H1 (cell line): ENCODE results near the gene PMM2. TPM values are rescaled to one million over a fixed set of nuclear protein-coding genes. Genes with fewer than 3 reads are reported as not detected.

Experiments
- CTCF ChIA-PET: fragments of 300-600 bp; sonication (Branson Sonifier 250); formaldehyde crosslinking; loops from one replicate; lab custom pipeline; 2021; ENCODE audit not compliant: partially characterized antibody; lab: Charles Lee
- POLR2A ChIA-PET: fragments of 300-600 bp; sonication (Branson Sonifier 250); formaldehyde crosslinking; loops from one replicate; lab custom pipeline; 2021; ENCODE audit warnings: inconsistent platforms; ENCODE audit not compliant: partially characterized antibody; lab: Charles Lee
- DNase-seq, 2 experiments: peaks; one replicate each; pipeline versions ENCODE4 v3.0.0 to v3.0.0-alpha.2; 2010 to 2022; ENCODE audit warnings: low spot score in 2 of 2, low read depth in 1 of 2, mixed read lengths in 1 of 2
- FAIRE-seq: peaks from 2 replicates; lab custom pipeline; 2011; peaks lifted over from hg19 to GRCh38; lab: Jason Lieb, UNC
- H2AFZ ChIP-seq: 2 replicates; pipeline ENCODE4 v1.8.1; 2012; ENCODE audit warnings: low read length, inconsistent platforms
- H2AK5ac ChIP-seq: 2 replicates; pipeline ENCODE4 v1.6.1; 2013; ENCODE audit warnings: low read depth, low read length
- H2BK120ac ChIP-seq: replicated peaks from 2 replicates; pipeline ENCODE3; 2013; ENCODE audit warnings: low read depth, low read length, inconsistent platforms
- H2BK12ac ChIP-seq: 2 replicates; pipeline ENCODE4 v1.6.1; 2013; ENCODE audit warnings: low read depth, low read length
- H2BK15ac ChIP-seq: 2 replicates; pipeline ENCODE4 v1.6.1; 2013; ENCODE audit warnings: low read length
- H2BK20ac ChIP-seq: 2 replicates; pipeline ENCODE4 v1.6.1; 2013; ENCODE audit warnings: low read length
- H2BK5ac ChIP-seq: 2 replicates; pipeline ENCODE4 v1.6.1; 2013; ENCODE audit warnings: low read depth, low read length
- H3K14ac ChIP-seq: 2 replicates; pipeline ENCODE4 v1.6.1; 2013; ENCODE audit warnings: inconsistent platforms; ENCODE audit not compliant: insufficient read length
- H3K18ac ChIP-seq: 2 replicates; pipeline ENCODE4 v1.6.1; 2013; ENCODE audit warnings: low read length; ENCODE audit errors: extremely low read depth
- H3K23ac ChIP-seq: 2 replicates; pipeline ENCODE4 v1.6.1; 2013; ENCODE audit warnings: inconsistent platforms; ENCODE audit not compliant: insufficient read length
- H3K23me2 ChIP-seq: 2 replicates; pipeline ENCODE4 v1.6.1; 2013; ENCODE audit warnings: low read depth, low read length
- H3K27ac ChIP-seq: 2 replicates; pipeline ENCODE4 v1.6.1; 2011; ENCODE audit warnings: low read depth, low read length, inconsistent platforms
- H3K27me3 ChIP-seq, 4 experiments: replicated peaks in 1 of 4; 1 replicate in 1 of 4; 2 replicates in 3 of 4; pipeline versions ENCODE4 v1.6.1 to v1.8.1; 2011 to 2013; ENCODE audit warnings: low read length in 3 of 4, mild to moderate bottlenecking in 3 of 4, inconsistent platforms in 2 of 4, mixed read lengths in 2 of 4, moderate library complexity in 1 of 4; ENCODE audit not compliant: control insufficient read depth in 3 of 4, insufficient read depth in 3 of 4; ENCODE audit errors: extremely low read depth in 1 of 4
- H3K36me3 ChIP-seq, 4 experiments: 2 replicates each; pipeline versions ENCODE4 v1.6.1 to v1.8.1; 2011 to 2013; ENCODE audit warnings: mild to moderate bottlenecking in 4 of 4, low read length in 3 of 4, moderate library complexity in 2 of 4, control low read depth in 1 of 4, inconsistent platforms in 1 of 4; ENCODE audit not compliant: insufficient read depth in 4 of 4, control insufficient read depth in 2 of 4
- H3K4ac ChIP-seq: replicated peaks from 2 replicates; pipeline ENCODE3; 2013; ENCODE audit warnings: low read length, low read depth, mixed read lengths, inconsistent platforms; ENCODE audit not compliant: insufficient read length
- H3K4me1 ChIP-seq, 4 experiments: replicated peaks in 1 of 4; 1 replicate in 1 of 4; 2 replicates in 3 of 4; pipeline versions ENCODE4 v1.6.1 to v1.8.1; 2011 to 2013; ENCODE audit warnings: low read length in 3 of 4, inconsistent platforms in 2 of 4, mixed read lengths in 1 of 4; ENCODE audit not compliant: insufficient read depth in 4 of 4, control insufficient read depth in 3 of 4
- H3K4me2 ChIP-seq, 2 experiments: 2 replicates each; pipeline versions ENCODE4 v1.6.1 to v1.8.1; 2011 to 2013; ENCODE audit warnings: low read depth in 2 of 2, low read length in 2 of 2, control low read depth in 1 of 2, inconsistent platforms in 1 of 2, mild to moderate bottlenecking in 1 of 2; ENCODE audit not compliant: insufficient read depth in 1 of 2
- H3K4me3 ChIP-seq, 4 experiments: fragments of 200-600, 300-600 bp in 1 of 4; sonication (generic), shearing (Covaris generic), sonication (Bioruptor Twin) in 1 of 4; 2 replicates each; pipeline versions ENCODE4 v1.5.1 to v1.8.1; 2011 to 2016; ENCODE audit warnings: low read length in 4 of 4, low read depth in 3 of 4, control low read depth in 2 of 4, inconsistent platforms in 2 of 4, mild to moderate bottlenecking in 2 of 4, mixed read lengths in 1 of 4, moderate library complexity in 1 of 4; ENCODE audit not compliant: insufficient read depth in 2 of 4; ENCODE audit errors: extremely low read depth in 1 of 4
- H3K56ac ChIP-seq: replicated peaks from 2 replicates; pipeline ENCODE3; 2013; ENCODE audit warnings: low read depth, mild to moderate bottlenecking, mixed read lengths, low read length, inconsistent platforms; ENCODE audit not compliant: insufficient read length
- H3K79me1 ChIP-seq: 2 replicates; pipeline ENCODE4 v1.6.1; 2013; ENCODE audit warnings: low read depth, low read length, control low read depth
- H3K79me2 ChIP-seq, 2 experiments: 2 replicates each; pipeline versions ENCODE4 v1.6.1 to v1.8.1; 2012 to 2013; ENCODE audit warnings: low read length in 2 of 2, mild to moderate bottlenecking in 2 of 2, inconsistent platforms in 1 of 2; ENCODE audit not compliant: insufficient read depth in 2 of 2, control insufficient read depth in 1 of 2
- H3K9ac ChIP-seq, 4 experiments: replicated peaks in 1 of 4; 1 replicate in 1 of 4; 2 replicates in 3 of 4; pipeline versions ENCODE4 v1.6.1 to v1.8.1; 2011 to 2013; ENCODE audit warnings: low read depth in 3 of 4, low read length in 3 of 4, control low read depth in 2 of 4, mild to moderate bottlenecking in 2 of 4, moderate library complexity in 2 of 4, inconsistent platforms in 1 of 4; ENCODE audit errors: extremely low read depth in 1 of 4
- H3K9me3 ChIP-seq, 2 experiments: 2 replicates each; pipeline versions ENCODE4 v1.6.1 to v1.8.1; 2012 to 2013; ENCODE audit warnings: mild to moderate bottlenecking in 2 of 2, moderate library complexity in 2 of 2, control low read depth in 1 of 2, inconsistent platforms in 1 of 2, low read depth in 1 of 2, low read length in 1 of 2, mixed read lengths in 1 of 2; ENCODE audit not compliant: insufficient read depth in 2 of 2
- H4K20me1 ChIP-seq, 2 experiments: replicated peaks in 1 of 2; 2 replicates each; pipeline versions ENCODE3 to v1.8.1; 2011 to 2013; ENCODE audit warnings: inconsistent platforms in 2 of 2, low read length in 2 of 2, mild to moderate bottlenecking in 1 of 2; ENCODE audit not compliant: insufficient read depth in 2 of 2, control insufficient read depth in 1 of 2
- H4K5ac ChIP-seq: 2 replicates; pipeline ENCODE4 v1.6.1; 2013; ENCODE audit warnings: low read length, low read depth, mixed read lengths, inconsistent platforms; ENCODE audit not compliant: insufficient read length
- H4K8ac ChIP-seq: 2 replicates; pipeline ENCODE4 v1.8.0; 2013; ENCODE audit warnings: mild to moderate bottlenecking, moderate library complexity, low read length, inconsistent platforms; ENCODE audit not compliant: insufficient read depth; ENCODE audit errors: extremely low read depth
- H4K91ac ChIP-seq: replicated peaks from 2 replicates; pipeline ENCODE3; 2013; ENCODE audit warnings: low read length, mixed read lengths, inconsistent platforms; ENCODE audit not compliant: insufficient read length
- KDM5A ChIP-seq: fragments of 200-600 bp; IDR thresholded peaks from 2 replicates; pipeline ENCODE4 v1.7.1; 2012; ENCODE audit warnings: mild to moderate bottlenecking, low read length, inconsistent platforms, mixed read lengths
- MAX ChIP-seq: IDR thresholded peaks from 2 replicates; pipeline ENCODE4 v1.6.1; 2012; ENCODE audit warnings: inconsistent platforms
- POLR2AphosphoS5 ChIP-seq: IDR thresholded peaks from 2 replicates; pipeline ENCODE4 v1.6.1; 2011; ENCODE audit warnings: low read depth, low read length
- RAD21 ChIP-seq, 2 experiments: IDR thresholded peaks in 1 of 2; conservative IDR thresholded peaks in 1 of 2; 2 replicates each; pipeline ENCODE4 v1.6.1; 2011; ENCODE audit warnings: low read depth in 2 of 2, low read length in 2 of 2, improper control_type of control experiment in 1 of 2, inconsistent platforms in 1 of 2, mild to moderate bottlenecking in 1 of 2, moderate library complexity in 1 of 2
- SIN3A ChIP-seq, 2 experiments: IDR thresholded peaks in 1 of 2; conservative IDR thresholded peaks in 1 of 2; 2 replicates each; pipeline ENCODE4 v1.6.1; 2011 to 2012; ENCODE audit warnings: low read length in 2 of 2, improper control_type of control experiment in 1 of 2, low read depth in 1 of 2, mild to moderate bottlenecking in 1 of 2
- TCF12 ChIP-seq: IDR thresholded peaks from 2 replicates; pipeline ENCODE4 v1.6.1; 2011; ENCODE audit warnings: low read depth, mild to moderate bottlenecking, low read length
- USF2 ChIP-seq: IDR thresholded peaks from 2 replicates; pipeline ENCODE4 v1.6.1; 2011; ENCODE audit warnings: low read length, improper control_type of control experiment
- WGBS, 2 experiments: shearing (Covaris generic) in 1 of 2; methylation state at CpG; one replicate each; pipeline versions ENCODE4 v1.1.6 to v1.1.7; 2013 to 2015; ENCODE audit warnings: low lambda C conversion rate in 2 of 2, mixed read lengths in 2 of 2, inconsistent platforms in 1 of 2, low coverage in 1 of 2, missing lambda C conversion rate in 1 of 2; ENCODE audit not compliant: insufficient replicate concordance in 2 of 2, insufficient coverage in 1 of 2, insufficient read length in 1 of 2; ENCODE audit errors: extremely low coverage in 1 of 2, missing lambda C conversion rate in 1 of 2; 5-methylcytosine and 5-hydroxymethylcytosine counted together
- polyA plus RNA-seq, 7 experiments: library from polyadenylated mRNA; depleted of rRNA in 3 of 7; stranded (reverse) in 5 of 7; unstranded in 2 of 7; fragments of >200 nt in 5 of 7; fragments of 200-250 nt in 2 of 7; gene quantifications; 1 replicate in 5 of 7; 2 replicates in 1 of 7; 4 replicates in 1 of 7; pipeline versions ENCODE4 v1.2.1 to v1.2.3, GENCODE V29; 2011 to 2013; ENCODE audit warnings: missing spikeins in 2 of 7, mixed read lengths in 2 of 7
- total RNA-seq: library from RNA; stranded (reverse); fragmentation: NEBNext Ultra II Directional; extraction: Animal tissue kit (Norgen Biotek cat#: 25700); gene quantifications from 2 replicates; pipeline ENCODE4 v1.2.1, GENCODE V29; 2021

PMM2 gene
- total and polyA plus RNA-seq, 2 of the 8 experiments (the other 6 are each of a cell fraction or from before 2014, with no cell fraction given) = 26.2 to 49.4 TPM

- Histone ChIP-seq H2BK12ac (no peak overlapping the region), H3K9ac (no peak overlapping the region), H2BK15ac (no peak overlapping the region), H3K18ac (no peak overlapping the region), H2BK5ac (0 out of 2 replicates have a peak overlapping the region, but pooled peaks have one; percentile 52), H3K79me2 (peaks cover 0 to 11% of the 10 kb centered on the region in 2 experiments; a peak in 2 of 4 replicates), H2BK120ac (no peak overlapping the region), H4K91ac (no peak overlapping the region), H2BK20ac (no peak overlapping the region), H3K27ac (no peak overlapping the region), H3K4me2 (no peak overlapping the region), H3K4me1 (peaks cover 0 to 12% (median 6%) of the 10 kb centered on the region in 4 experiments; a peak in 5 of 7 replicates), H4K5ac (no peak overlapping the region), H3K79me1 (peaks cover 4% of the 10 kb centered on the region), H3K23me2 (no peaks in the 10 kb centered on the region), H2AFZ (no peak overlapping the region), H3K14ac (no peak overlapping the region), H3K36me3 (peaks cover 3 to 38% (median 12%) of the 10 kb centered on the region in 4 experiments; a peak in 7 of 8 replicates), H3K27me3 (no peaks in the 10 kb centered on the region), H3K56ac (no peak overlapping the region), H4K20me1 (peaks cover 14 to 16% of the 10 kb centered on the region in 2 experiments), H3K4me3 (no peak overlapping the region), H4K8ac (no peak overlapping the region), H3K4ac (peak overlapping the region; percentile 78), H3K9me3 (no peaks in the 10 kb centered on the region), H2AK5ac (no peak overlapping the region), H3K23ac (no peak overlapping the region)
- TF ChIP-seq POLR2AphosphoS5 (peak; percentile 66; the same call in 1 of the 2 replicates), RAD21 (IDR thresholded peaks at IDR 0.05 in 1 of 2, conservative IDR thresholded peaks at IDR 0.05 in 1 of 2; ENCODE audit: low read depth in 2 of 2, low read length in 2 of 2) (no peak), MAX (no peak), USF2 (no peak), KDM5A (no peak), TCF12 (no peak), SIN3A (conservative IDR thresholded peaks at IDR 0.05 in 1 of 2, IDR thresholded peaks at IDR 0.05 in 1 of 2; ENCODE audit: low read depth in 1 of 2, low read length in 2 of 2) (no peak)
- FAIRE-seq (no peak), DNase-seq (no peak)
- ChIA-PET POLR2A (interaction anchor here (0.6 to 24.4 kb wide), 5 partner anchors 9 to 222 kb away, joined by 3 to 456 read pairs (median 3); partner anchors contain the start of genes CARHSP1 and LITAFD), CTCF (no interaction called here)
- WGBS, 2 experiments = 89% methylated on average over 10 of the region's 10 CpGs; no CpG with 5 or more reads in 1 of the 2 experiments
These were observed 48.8 kb downstream of the PMM2 start for GRCh38 chr16:8846401-8846932.
